Measurements from ENCODE around the gene DCTN1. TPM values are rescaled to one million over a fixed set of nuclear protein-coding genes. Genes with fewer than 3 reads are reported as not detected.

DCTN1 gene
- total RNA-seq, 3 donors from 2014 or later = 114 to 159 (median 116) TPM

- ATAC-seq (peak; percentile 59), DNase-seq (peak in 2 of 3 donors; percentile 62 to 63)
- H3K9me3 ChIP-seq = no peaks in the 10 kb centered on the region
- no peak for TF ChIP-seq CTCF (IDR thresholded peaks at IDR 0.05)
- H3K36me3 ChIP-seq (ENCODE audit: low read depth) = peaks cover 7% of the 10 kb centered on the region
- intact Hi-C loops (cut with DNase I, micrococcal nuclease) = no loop called here
- no peak overlapping the region for H3K4me3 ChIP-seq
- H3K4me1 ChIP-seq (ENCODE audit: low read depth) = peaks cover 13% of the 10 kb centered on the region
These were observed 5.5 kb downstream of the DCTN1 start for GRCh38 chr2:74374509-74375205.

DNA sequence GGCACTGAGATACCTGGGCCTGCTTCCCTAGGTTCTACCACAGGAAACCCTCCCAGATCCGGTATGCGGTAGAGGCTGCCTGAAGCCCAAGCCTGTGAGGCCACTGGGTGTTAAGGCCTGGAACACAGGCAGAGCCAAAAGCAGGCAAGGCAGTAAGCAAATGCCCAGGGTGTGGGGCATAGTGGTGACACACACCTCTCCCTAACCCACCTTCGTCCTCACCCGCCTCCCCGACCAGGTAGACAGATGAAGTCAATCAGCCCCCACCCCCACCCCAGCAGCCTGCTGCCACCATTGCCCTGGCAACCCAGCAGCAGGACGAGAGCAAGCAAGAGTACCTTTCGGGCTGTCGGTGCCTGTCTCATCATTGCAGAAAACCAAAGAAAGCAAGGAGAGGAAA is 6.1 kb downstream of the DCTN1 start:
- Histone ChIP-seq H3K4me3 (no peak overlapping the region), H3K36me3 (ENCODE audit: low read depth) (peaks cover 9% of the 10 kb centered on the region), H3K9me3 (no peaks in the 10 kb centered on the region), H3K4me1 (ENCODE audit: low read depth) (peaks cover 13% of the 10 kb centered on the region)
- DNase-seq (no peak), ATAC-seq (no peak)
- TF ChIP-seq CTCF (IDR thresholded peaks at IDR 0.05) = no peak
- intact Hi-C loops (cut with DNase I, micrococcal nuclease) = no loop called here

DNA sequence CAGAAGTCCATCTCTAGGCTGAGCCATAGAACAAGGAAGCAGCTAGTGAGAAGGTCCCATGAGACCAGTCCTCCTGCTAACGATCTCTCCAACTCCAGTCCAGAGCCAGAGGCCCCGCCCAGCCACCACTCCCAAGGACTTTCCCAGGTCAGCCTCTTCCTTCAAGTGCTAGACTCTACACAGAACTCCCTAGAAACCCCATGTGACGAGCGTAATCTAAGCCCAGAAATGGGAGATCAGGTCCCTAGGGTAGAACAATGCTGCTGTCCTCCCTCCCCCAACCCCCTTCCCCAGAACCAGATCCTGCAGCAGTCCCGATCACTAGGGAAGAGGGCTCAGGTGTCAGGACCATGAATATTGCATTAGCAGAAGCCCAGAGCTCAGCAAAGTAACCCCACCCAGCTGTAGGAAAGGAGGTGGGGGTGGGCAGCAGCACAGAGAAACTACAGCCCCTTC is 6.9 kb downstream of the DCTN1 start:
- H3K36me3 ChIP-seq (ENCODE audit: low read depth) = peaks cover 14% of the 10 kb centered on the region
- intact Hi-C loops (cut with DNase I, micrococcal nuclease) = no loop called here
- no peak for TF ChIP-seq CTCF (IDR thresholded peaks at IDR 0.05)
- H3K4me1 ChIP-seq (ENCODE audit: low read depth) = peaks cover 13% of the 10 kb centered on the region
- no peak overlapping the region for H3K4me3 ChIP-seq
- no peaks in the 10 kb centered on the region for H3K9me3 ChIP-seq
- DNase-seq = peak; percentile 84 to 88 (median 86)
- peak; percentile 97 for ATAC-seq

DNA sequence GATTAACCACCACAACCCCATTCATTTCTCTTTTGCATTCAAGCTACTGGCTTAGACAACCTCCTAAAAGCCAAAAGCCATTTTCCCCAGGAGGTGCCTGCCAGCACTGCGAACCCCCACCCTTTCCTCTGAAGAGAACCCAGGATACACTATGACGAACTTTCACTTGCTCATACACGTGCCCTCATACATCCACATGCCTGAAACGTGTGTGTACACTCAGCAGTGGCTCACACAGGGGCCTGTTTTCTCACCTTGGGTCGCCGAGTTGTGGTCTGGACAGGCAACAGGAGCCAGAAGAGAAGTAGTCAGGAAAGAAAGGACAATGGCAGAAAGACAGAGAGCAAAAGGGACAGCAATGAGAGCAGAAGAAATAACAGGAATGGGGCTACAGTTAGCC is 7.4 kb downstream of the DCTN1 start:
- Histone ChIP-seq H3K4me1 (ENCODE audit: low read depth) (peaks cover 13% of the 10 kb centered on the region), H3K36me3 (ENCODE audit: low read depth) (peaks cover 17% of the 10 kb centered on the region)
- ATAC-seq = no peak

DNA sequence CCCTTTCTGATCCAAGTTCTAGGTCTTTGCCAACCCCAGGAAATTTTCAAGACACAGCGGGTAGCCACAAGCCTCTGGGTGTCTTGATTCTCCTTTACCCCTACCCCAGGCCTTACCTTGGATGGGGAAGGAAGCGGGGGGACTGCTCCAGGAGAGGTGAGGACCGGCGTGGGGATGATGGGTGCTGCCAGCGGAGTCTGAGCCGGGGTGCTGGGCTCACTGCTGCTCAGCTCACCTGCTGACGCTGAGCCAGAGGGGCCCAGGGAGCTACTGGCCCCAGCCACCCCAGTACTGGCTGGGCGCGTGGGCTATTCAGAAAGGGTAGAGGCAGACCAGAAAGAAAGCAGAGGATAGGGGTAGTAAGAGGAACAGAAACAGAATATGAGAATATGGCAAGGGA is 8.7 kb downstream of the DCTN1 start:
- no peak for TF ChIP-seq CTCF (IDR thresholded peaks at IDR 0.05)
- Histone ChIP-seq H3K4me3 (no peak overlapping the region), H3K36me3 (ENCODE audit: low read depth) (peaks cover 26% of the 10 kb centered on the region), H3K4me1 (ENCODE audit: low read depth) (peaks cover 13% of the 10 kb centered on the region), H3K9me3 (no peaks in the 10 kb centered on the region)
- intact Hi-C loops (cut with DNase I, micrococcal nuclease) = no loop called here
- no peak for ATAC-seq
- DNase-seq = no peak

More for the DNA sequence above, 7.4 kb downstream of the DCTN1 start:
- Histone ChIP-seq H3K9me3 (no peaks in the 10 kb centered on the region), H3K4me3 (no peak overlapping the region)
- TF ChIP-seq CTCF (IDR thresholded peaks at IDR 0.05) = no peak
- no peak for DNase-seq
- intact Hi-C loops (cut with DNase I, micrococcal nuclease) = no loop called here

Measured in mucosa of descending colon (tissue), 3 donors.